Endothelial cell (in vitro differentiated cells): Measurements from ENCODE around the gene GPC5. TPM values are rescaled to one million over a fixed set of nuclear protein-coding genes. Genes with fewer than 3 reads are reported as not detected.
"Not testable (repeated sequence)": the region's sequence is repeated elsewhere in the genome, so short reads cannot be mapped to it uniquely, and the experiment has no call there.

Source experiments
- DNase-seq: peaks from one replicate; pipeline ENCODE4 v3.0.0; 2021; ENCODE audit warnings: low spot score
- H3K27ac Mint-ChIP-seq: one replicate; pipeline ENCODE4 v1.8.0; 2021; ENCODE audit warnings: mixed read lengths, inconsistent platforms; ENCODE audit not compliant: unreplicated experiment
- H3K27me3 Mint-ChIP-seq: one replicate; pipeline ENCODE4 v1.8.0; 2021; ENCODE audit warnings: mild to moderate bottlenecking, moderate library complexity, mixed read lengths, inconsistent platforms; ENCODE audit not compliant: unreplicated experiment
- H3K36me3 Mint-ChIP-seq: one replicate; pipeline ENCODE4 v1.8.0; 2021; ENCODE audit warnings: mild to moderate bottlenecking, low read depth, mixed read lengths, inconsistent platforms; ENCODE audit not compliant: unreplicated experiment
- H3K4me1 Mint-ChIP-seq: one replicate; pipeline ENCODE4 v1.8.0; 2021; ENCODE audit warnings: mild to moderate bottlenecking, mixed read lengths, inconsistent platforms; ENCODE audit not compliant: unreplicated experiment
- H3K4me3 Mint-ChIP-seq: one replicate; pipeline ENCODE4 v1.8.0; 2021; ENCODE audit warnings: mild to moderate bottlenecking, mixed read lengths, inconsistent platforms; ENCODE audit not compliant: unreplicated experiment
- H3K9me3 Mint-ChIP-seq: one replicate; pipeline ENCODE4 v1.8.0; 2021; ENCODE audit warnings: mixed read lengths, inconsistent platforms; ENCODE audit not compliant: unreplicated experiment
- CTCF ChIP-seq: fragments of 200-600 bp; sonication (generic); IDR thresholded peaks from one replicate; pipeline ENCODE4 v1.5.0; 2021; ENCODE audit warnings: antibody characterized with exemption; ENCODE audit not compliant: unreplicated experiment
- total RNA-seq: library from RNA; stranded (reverse); fragmentation: NEBNext Ultra II Directional; extraction: Animal tissue kit (Norgen Biotek cat#: 25700); gene quantifications from one replicate; pipeline ENCODE4 v1.2.1, GENCODE V29; 2021; ENCODE audit not compliant: unreplicated experiment

GPC5 gene
- total RNA-seq, 1 donor from 2014 or later = not detected

- H3K4me1 Mint-ChIP-seq = no peaks in the 10 kb centered on the region
- H3K27ac Mint-ChIP-seq = no peak overlapping the region
- TF ChIP-seq CTCF = no peak
- H3K9me3 Mint-ChIP-seq = no peaks in the 10 kb centered on the region
- peaks cover 2% of the 10 kb centered on the region for H3K27me3 Mint-ChIP-seq
- DNase-seq = no peak
- H3K4me3 Mint-ChIP-seq = no peak overlapping the region
- H3K36me3 Mint-ChIP-seq = no peaks in the 10 kb centered on the region
These were observed 399.1 kb downstream of the GPC5 start for GRCh38 chr13:91797567-91797966.

- H3K27me3 Mint-ChIP-seq, H3K9me3 Mint-ChIP-seq, H3K4me1 Mint-ChIP-seq, H3K4me3 Mint-ChIP-seq, DNase-seq, H3K27ac Mint-ChIP-seq, H3K36me3 Mint-ChIP-seq: not testable (repeated sequence)
These were observed 399.9 kb downstream of the GPC5 start for GRCh38 chr13:91798338-91798737.

- H3K4me3 Mint-ChIP-seq, H3K36me3 Mint-ChIP-seq, H3K9me3 Mint-ChIP-seq, H3K4me1 Mint-ChIP-seq, H3K27me3 Mint-ChIP-seq, H3K27ac Mint-ChIP-seq, DNase-seq: not testable (repeated sequence)
These were observed 403.4 kb downstream of the GPC5 start for GRCh38 chr13:91801772-91802171.

- no peak for TF ChIP-seq CTCF
- H3K4me3 Mint-ChIP-seq = no peak overlapping the region
- no peak for DNase-seq
- H3K27me3 Mint-ChIP-seq = peaks cover 4% of the 10 kb centered on the region
- no peak overlapping the region for H3K27ac Mint-ChIP-seq
- H3K9me3 Mint-ChIP-seq = no peaks in the 10 kb centered on the region
- peaks cover 5% of the 10 kb centered on the region for H3K4me1 Mint-ChIP-seq
- no peaks in the 10 kb centered on the region for H3K36me3 Mint-ChIP-seq
These were observed 404.5 kb downstream of the GPC5 start for GRCh38 chr13:91802957-91803356.

- Mint-ChIP-seq H3K27me3 (peaks cover 4% of the 10 kb centered on the region), H3K27ac (no peak overlapping the region), H3K4me3 (no peak overlapping the region), H3K9me3 (no peaks in the 10 kb centered on the region), H3K36me3 (no peaks in the 10 kb centered on the region), H3K4me1 (peaks cover 5% of the 10 kb centered on the region)
- no peak for DNase-seq
- no peak for TF ChIP-seq CTCF
These were observed 406.3 kb downstream of the GPC5 start for GRCh38 chr13:91804724-91805123.

GRCh38 chr13:91805605-91806004 lies 407.2 kb downstream of the GPC5 start:
- no peak overlapping the region for H3K4me3 Mint-ChIP-seq
- peaks cover 4% of the 10 kb centered on the region for H3K27me3 Mint-ChIP-seq
- H3K27ac Mint-ChIP-seq = no peak overlapping the region
- no peak for DNase-seq
- H3K4me1 Mint-ChIP-seq = peaks cover 5% of the 10 kb centered on the region
- H3K36me3 Mint-ChIP-seq = no peaks in the 10 kb centered on the region
- no peak for TF ChIP-seq CTCF
- H3K9me3 Mint-ChIP-seq = no peaks in the 10 kb centered on the region
